COLO668 (cell line): ENCODE results near the gene DCDC1.

Experiments used
- DNase-seq: peaks from one replicate; lab custom pipeline; 2025; ENCODE audit not compliant: unreplicated experiment; lab: John Stamatoyannopoulos, UW

The DCDC1 gene

DNA sequence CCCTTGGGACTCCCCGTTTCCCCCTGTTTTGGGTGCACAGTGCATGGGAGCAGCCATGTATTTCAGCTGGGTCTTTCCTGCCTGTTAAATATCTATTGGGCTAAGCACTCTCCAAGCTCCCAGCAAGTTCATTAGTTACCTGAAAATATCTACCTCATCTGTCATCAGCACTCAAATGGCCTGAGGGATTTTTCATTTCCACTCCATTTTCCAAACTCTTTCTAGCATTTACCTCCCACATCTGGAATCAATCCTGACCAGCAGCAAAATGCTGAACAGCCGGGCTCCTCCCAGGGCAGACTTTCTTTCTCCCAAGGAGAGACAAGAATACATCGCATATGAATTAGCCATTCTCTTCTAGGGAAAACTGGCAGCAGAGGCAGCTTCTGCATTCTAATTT is 509.9 kb downstream of the DCDC1 start:
- DNase-seq: no peak

DNA sequence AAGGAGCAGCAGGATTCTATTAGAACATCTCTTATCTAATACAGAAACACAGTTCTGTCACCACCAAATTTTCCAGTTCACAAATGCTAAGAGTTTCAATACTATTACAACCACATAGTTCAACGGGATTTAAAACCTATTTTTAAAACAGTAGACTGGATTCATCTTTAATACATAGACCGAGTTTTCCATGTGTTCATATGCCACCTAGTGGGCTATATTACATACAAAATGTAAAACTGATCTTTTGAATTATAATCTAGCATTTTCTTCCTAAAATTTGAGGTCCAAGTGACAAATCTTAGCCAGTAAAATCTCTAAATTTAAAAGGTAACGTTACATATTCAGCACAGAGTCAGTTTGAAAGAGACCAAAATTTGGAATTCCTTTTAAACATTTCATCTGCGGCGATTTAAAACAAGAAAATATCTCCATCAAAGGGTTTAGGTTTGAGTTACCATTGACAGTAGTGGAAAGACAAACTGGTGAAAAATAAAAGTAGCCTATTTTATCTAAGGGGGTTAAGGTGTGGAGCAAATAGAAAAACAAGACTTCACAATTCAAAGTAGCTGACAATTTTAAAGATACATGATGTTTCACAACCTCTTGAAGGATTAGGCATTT is 514.0 kb downstream of the DCDC1 start:
- no peak for DNase-seq

DNA sequence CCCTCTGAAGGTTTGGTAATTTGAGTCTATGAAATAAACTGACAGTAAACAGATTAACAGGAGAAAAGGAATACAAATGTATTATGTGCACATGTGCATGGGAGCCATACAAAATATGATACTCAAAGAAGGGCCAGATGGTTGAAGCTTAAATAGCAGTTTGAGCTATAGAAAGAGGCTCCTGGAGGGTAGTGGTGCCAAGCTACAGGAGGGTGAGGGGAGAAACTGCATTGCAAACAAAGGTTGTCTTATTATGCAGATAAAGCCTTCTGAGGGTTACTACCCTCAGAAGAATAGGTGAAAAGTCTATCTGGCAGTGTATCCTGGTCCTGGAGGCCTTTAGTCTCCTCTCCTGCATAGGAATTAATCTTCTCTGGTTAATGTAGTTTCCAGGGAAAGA is 516.1 kb downstream of the DCDC1 start:
- no peak for DNase-seq

DNA sequence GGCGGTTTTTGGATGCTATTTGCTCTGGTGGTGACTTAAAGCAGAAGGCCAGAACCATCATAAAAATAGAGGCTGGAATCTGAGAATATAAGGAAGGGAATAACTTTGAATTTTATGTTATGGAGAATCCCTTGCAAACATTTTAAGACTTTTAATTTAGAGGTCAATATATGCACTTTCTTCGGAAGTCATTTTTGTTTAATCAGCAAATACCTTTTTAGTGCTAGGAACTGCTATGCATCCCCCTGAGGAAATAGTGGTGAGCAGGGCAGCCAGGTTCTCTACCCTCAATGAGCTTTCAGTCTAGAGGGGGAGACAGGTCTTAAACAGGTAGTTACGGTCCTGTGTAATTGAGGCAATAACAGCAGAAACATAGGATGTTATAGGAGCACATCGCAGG is 516.9 kb downstream of the DCDC1 start:
- no peak for DNase-seq

DNA sequence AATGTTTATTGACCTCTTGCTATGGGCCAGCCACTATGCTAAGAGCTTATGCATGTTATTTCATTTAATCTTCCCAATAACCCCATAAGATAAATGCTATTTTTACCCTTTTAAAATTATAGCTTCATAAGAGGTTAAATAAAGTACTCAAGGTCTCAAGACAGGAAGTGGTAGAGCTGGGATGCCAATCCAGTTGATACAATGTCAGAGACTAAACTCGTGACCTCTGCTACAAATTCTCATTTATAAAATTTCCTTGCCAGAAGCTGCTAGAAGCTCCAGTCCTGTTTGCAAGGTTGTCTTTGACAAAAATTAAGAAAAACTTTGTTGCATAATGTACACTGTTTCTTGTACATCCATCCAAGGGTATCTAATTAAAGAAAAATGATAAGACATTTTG is 517.4 kb downstream of the DCDC1 start:
- DNase-seq: no peak

DNA sequence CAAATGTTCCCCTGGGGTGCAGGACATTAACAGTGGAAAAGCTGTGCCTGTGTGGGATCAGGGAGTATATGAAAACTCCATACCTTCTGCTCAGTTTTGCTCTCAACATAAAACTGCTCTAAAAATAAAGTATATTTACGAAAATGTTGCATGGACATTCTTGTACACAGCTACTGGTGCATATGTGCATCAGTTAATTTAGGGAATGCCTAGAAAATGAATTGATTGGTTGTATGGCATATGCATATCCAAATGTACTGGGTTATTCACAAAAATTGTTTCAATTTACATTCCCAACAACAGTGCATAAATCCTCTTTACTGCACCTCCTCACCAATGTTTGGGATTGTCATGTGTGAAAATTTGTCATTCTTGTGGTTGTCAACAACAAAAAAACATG is 532.3 kb downstream of the DCDC1 start:
- no peak for DNase-seq

DNA sequence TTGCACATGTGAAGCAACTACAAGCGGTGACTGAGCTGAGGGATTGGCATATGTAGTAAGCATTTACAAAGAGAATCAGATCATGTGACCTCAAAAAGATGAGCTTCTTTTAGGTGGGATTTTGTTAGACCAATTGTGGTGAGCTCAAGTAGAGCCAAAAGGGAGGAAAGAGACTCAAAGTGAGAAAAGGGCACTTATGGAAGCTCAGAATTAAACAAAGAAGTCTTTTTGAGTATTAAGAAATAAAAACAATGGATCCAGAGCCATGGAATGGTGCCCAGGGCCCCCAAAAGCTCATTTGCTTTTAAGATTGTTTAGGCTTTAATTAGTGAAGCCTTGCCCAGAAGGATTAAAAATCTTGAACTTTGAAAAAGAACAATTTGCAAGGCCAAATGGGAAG is 536.7 kb downstream of the DCDC1 start:
- DNase-seq: no peak

DNA sequence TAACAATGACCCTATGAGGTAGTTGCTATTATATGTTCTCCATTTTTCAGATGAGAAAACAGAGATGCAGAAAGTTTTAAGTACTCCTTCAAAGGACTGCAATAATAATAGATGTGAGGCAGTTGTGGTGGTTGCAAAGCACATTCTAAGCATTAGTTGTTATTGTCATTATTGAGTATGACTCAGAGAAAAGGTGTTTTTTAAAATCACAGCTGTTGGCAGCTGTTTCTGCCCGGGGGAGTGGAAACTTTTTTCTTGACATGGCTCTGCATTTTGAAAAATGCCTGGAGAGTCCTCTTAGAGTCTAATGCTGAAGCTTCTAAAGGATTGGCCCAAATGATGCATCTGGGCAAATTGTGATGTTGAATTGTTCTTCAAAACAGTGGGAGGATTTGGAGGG is 538.9 kb downstream of the DCDC1 start:
- no peak for DNase-seq

DNA sequence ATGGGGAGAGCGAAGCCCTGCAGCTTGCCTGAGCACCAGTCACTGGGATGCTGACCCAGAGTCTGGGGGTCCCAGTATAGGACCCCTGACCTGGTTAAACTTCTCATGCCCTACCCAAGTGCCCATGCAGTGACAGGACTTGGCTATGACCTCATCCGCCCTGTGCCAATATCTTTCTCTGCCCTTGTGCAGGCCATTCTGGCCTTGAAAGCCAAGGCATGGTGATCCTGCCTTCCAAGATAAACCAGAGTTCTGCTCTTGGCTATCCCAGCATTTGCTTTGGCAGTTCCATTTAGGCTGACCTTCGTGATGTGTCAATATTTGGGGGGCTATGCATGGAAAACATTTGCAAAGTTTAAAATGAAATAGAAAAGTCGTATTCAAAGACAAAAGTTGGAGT is 542.6 kb downstream of the DCDC1 start:
- DNase-seq: no peak

DNA sequence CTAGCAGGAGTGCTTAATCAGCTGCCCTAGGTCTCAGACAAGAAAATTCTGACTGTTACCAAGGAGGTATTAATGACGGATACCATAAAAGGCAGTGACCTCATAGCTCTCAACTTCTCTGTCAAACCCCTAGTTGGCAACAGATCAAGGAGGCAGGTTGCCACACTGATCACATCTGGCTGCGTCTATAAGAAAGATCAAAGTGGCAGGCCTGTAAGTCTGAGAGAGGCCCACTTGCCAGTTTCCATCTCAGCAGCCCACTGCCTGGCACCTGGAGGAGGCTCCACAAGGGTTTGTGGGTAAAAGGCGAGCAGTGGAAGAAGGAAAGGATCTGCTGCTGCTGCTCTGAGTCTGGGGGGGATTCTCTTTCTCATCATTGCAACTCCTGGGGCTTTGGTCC is 543.8 kb downstream of the DCDC1 start:
- DNase-seq: no peak

DNA sequence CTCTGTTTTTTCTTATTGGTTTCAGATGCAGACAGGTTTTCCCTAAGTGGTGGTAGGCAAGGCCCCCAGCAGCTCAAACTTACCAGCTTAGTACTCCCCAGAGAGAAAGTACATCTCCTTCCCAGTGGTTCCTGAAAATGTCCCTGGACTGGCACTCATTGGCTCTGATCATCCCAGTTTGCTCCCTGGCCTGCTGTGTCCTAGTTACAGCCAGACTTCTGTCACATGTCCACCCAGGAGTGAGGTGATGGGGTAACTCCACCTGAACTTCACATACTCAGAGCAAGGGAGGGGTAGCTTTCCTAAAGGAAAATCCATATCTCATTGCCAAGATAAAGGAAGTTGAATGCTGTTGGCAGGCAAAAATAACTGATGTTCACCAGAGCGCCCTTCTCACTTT is 546.4 kb downstream of the DCDC1 start:
- no peak for DNase-seq

DNA sequence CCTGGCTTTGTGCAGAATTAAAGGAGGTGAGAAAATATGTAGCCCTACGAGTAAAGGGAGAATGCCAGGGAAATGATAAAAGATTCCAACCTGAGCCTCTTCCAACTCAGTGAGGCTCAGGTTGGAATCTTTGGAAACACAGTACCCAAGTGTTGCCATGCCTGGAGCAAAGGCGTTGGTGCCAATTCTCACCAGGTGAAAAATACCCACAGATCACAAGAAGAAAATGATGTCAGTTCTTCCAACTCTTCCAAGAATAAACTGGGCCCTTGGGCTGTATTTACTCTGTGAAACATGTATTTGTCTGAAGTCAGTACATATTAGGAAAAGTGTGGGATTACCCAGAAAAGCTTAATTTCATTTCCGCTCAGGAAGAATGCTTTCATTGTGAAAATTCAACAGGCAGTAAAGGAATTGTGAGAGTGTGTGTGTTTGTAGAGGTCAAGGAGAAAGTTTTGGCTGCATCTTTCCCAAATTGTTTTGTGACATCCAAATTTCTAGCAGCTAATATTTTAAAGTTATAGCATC is 548.0 kb downstream of the DCDC1 start:
- DNase-seq: no peak

DNA sequence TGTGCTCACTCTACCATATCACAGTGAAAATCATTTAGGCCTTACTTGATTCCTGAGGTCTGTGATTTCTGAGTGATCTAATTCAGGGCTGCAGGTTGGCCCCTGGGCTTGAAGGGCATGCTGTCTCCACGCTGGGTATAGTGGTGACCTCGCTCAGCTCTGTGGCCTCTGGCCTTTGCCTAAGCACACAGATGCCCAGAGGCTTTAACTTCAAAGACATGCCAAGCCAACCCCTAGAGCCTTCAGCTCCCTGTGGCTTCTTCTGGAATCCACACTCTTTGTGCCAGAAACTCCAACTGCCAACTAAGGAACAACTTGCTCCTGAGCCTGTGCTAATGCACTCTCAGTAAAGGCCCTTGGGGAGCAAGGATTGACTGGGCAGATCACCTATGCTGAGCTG is 550.8 kb downstream of the DCDC1 start:
- no peak for DNase-seq

DNA sequence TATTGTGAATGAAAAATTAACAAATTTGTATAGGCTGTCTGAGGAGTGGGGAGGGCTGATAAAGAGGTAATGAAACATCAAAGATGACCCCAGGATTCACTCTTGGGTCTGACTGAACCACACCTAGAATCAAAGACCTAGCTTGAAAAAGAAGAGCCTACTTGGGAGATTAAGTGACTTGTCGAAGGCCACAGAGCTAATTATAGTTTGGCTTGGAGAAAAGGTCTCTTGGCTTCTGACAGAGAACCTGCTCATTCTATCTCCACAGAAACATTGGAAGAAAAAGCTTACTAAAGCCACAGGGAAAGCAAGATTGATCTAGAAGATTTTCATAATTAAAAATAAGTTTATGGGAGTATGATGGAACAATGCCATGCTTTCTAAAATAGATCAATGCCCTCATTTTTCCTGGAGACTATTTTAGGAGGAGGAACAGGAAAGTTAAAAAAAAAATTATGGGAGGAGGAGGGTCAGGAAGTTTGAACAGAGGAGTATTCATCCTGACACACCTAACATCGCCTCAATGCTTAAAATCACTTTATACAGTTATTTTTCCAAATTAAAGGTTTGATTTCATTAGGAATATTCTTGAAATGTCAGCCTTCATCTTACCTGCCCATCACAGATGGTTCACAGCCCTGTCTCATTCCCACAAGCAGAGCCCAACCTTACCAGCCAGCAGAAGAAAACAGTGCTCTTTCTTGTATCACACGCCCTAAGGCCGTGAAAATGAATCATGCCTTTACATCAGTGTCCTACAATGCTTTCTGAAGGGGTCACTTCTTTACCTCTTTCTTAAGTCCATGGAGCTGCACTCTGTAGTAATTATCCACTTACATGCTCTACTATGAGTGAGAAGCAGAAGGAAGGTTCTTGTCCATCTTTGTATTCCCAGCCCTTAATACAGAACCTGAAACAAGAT is 552.3 kb downstream of the DCDC1 start:
- no peak for DNase-seq

DNA sequence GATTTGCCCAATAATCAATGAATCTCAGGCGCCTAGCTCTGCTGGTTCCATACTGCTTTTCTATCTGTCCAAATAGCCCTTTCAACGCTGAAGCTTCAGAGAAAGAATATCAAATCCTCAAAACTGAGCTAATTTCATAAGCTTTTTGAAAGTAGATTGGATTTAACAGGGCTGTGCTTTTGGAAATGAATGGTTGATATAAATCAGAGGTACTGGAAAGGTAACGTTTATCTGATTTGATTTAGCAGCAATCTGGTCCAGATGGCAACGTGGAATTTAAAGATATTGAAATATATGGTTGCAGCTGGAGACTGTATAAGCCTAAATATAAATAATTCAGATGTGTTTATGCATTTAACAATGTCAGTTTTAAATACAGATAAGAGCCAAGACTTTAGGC is 553.9 kb downstream of the DCDC1 start:
- DNase-seq: no peak

DNA sequence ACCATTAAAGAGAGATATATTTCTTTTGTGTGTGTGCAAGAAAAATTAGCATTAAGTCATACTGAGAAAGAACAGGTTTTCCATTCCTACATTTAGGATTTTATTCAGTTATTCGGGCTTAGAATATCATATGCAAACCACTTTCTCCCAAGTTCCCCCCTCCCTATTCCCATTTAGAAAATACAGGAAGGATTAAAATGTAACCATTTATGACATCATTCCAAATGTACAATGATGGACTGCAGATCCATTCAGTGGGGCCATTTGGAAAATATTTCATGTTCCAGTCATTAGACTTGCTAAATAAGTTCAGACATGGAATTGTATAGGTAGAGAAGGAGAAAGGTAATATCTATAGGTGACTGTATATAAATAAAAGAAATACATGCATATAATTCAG is 554.8 kb downstream of the DCDC1 start:
- no peak for DNase-seq
